ENCODE measurements around the gene HOXA6.

Gene HOXA6

GRCh38 chr7:27172823-27173510 lies 25.4 kb upstream of the HOXA6 start:
- DNase-seq (ENCODE audit: low spot score), result no peak

GRCh38 chr7:27172315-27172774 lies 24.8 kb upstream of the HOXA6 start:
- DNase-seq (ENCODE audit: low spot score), result no peak

GRCh38 chr7:27171637-27172314 lies 24.2 kb upstream of the HOXA6 start:
- DNase-seq (ENCODE audit: low spot score), result no peak

DNA sequence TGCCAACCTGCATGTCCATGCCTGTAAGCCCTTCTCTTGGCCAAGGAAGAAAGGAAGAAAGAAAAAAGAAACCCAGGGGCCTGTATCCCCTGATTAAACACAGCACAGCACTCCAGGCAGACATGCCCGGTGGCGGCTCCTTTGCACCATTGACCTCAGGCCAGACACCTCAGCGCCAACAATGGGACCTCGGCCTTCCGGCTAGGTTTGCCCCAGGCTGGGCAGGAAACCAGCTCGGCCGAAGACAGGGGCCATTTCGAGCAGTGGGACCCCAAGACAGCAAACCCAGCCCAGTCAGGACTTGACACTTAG lies 23.7 kb upstream of the HOXA6 start:
- no peak for DNase-seq (ENCODE audit: low spot score)

GRCh38 chr7:27170426-27171324 lies 23.1 kb upstream of the HOXA6 start:
- DNase-seq (ENCODE audit: low spot score), result no peak

GRCh38 chr7:27169658-27170425 lies 22.3 kb upstream of the HOXA6 start:
- DNase-seq (ENCODE audit: low spot score), result no peak

DNA sequence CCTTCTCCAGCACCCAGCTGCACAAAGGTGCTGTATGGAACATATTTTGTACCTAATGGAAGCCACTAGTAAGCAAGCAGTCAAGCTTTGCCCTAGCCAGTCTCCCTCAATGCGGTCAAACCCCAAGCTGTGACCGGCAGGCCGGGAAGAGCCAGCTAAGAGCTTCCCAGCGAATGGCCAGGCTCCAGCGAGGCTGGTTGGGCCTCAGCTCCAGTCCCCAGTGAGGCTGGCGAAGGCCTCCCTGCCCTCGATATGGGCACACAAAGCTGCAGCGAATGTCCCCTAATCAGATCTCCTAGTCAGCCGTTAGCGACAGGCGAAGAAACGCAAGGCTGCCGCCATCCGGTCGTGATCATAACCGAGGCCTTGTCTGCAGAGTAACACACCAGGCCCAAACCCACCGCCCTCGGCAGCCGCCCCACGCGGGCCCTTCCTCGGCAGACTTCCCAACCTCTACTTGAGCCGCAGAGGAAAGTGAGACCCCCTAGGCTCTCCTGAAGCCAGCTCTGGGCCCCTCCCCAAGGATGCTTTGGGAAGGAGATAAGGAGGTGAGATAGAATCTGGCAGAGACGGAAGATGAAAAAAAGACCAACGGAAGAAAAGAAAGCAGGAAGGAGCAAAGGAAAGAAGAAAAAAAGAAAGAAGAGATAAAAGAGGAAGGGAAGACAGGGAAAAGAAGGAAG lies 20.8 kb upstream of the HOXA6 start:
- DNase-seq (ENCODE audit: low spot score), result no peak

DNA sequence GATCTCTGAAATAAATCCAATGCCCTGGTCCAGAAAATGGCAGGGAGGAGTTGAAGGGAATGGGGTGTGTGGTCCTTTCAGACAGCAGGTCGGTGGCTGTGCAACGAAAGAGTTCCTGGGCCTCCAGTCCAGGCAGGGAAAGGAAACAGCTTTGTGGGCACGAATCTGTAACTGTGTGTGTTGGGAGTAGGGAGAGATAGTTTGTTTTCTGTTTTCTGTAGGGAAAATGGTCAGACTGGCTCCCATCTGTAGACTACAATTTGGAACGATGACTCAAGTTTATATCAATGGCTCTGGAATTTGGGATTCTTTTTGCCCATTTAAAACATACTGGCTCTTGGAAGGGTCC lies 20.3 kb upstream of the HOXA6 start:
- no peak for DNase-seq (ENCODE audit: low spot score)

DNA sequence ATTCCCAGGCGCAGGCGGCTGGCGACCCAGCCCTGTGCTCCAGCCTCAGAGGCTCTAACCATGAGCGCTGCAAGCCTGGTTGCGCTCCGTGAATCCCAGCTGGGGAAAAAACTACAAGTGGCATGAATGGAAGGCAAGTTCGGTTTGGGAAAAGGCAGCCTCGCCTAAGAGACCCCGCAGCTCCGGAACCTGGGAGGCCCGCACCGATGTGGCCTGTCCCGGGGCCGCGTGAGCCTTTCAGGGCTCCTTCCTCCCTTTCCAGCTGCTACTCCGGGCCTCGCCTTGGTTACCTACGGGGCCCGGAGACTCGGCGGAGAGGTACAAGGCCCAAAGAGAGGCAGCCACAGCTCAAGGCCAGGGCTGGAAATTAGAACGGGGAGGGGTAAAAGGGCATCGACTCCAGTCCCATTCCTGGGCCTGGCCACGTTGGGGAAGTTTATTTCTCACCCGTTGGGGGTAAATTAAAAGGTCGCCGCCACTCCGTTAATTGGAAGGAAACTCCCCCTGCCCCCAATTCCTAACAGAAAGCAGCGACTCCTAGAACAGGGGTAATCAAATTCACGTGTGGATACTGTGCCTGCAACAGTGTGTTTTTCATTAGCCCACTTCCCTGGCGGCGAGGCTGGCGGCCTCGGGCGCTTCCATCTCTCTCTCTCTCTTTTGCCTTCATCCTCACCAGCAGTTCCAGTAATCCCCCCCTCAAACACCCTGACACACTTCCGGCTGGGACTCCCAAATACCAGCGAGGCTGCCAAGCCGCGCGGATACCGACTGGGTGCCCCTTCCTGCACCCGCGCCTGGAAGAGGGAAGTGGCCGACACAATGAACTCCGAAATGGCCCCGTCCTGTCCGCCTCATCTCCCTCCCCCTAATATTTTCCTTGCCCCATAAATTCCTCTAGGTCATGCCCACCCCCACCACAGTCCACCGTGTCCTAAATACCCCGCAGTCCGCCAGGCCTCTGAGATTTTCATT lies 19.2 kb upstream of the HOXA6 start:
- no peak for DNase-seq (ENCODE audit: low spot score)

DNA sequence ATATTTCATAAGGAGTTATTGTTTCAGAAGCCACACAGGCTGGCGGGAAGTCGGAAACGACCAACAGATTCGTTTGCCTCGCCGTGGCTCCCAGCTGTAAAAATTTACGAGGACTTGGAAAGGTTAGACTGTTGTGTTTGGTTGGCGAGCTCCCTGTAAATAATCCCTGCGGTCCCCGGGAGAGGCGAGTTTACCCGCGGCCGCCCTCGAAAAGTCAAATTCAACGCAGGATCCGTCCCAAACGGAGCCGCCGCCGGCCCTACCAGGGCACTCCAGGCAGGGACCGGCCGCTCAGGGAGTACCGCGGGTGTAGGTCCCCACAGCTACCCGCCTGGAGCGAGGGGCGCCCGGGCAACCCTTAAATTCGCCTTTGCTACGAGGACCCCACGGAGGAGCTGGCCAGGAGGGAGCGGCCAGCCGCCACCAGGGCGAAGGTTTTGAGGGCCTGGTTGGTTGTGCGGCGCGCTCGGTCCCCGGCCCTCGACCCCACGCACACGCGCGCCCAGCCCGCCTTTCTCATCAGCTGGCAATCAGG lies 18.5 kb upstream of the HOXA6 start:
- no peak for DNase-seq (ENCODE audit: low spot score)

GRCh38 chr7:27165089-27165995 lies 17.8 kb upstream of the HOXA6 start, which contains the start of gene HOXA9:
Gene HOXA9, minus strand, starts transcription at chr7:27165537. Its CDS starts 80 bp downstream, at chr7:27165457.
- no peak for DNase-seq (ENCODE audit: low spot score)

GRCh38 chr7:27164367-27165088 lies 17.0 kb upstream of the HOXA6 start:
- no peak for DNase-seq (ENCODE audit: low spot score)

- no peak for DNase-seq (ENCODE audit: low spot score)
Measured at GRCh38 chr7:27164045-27164366, 16.4 kb upstream of the HOXA6 start.

- DNase-seq (ENCODE audit: low spot score), result no peak
Measured at GRCh38 chr7:27163288-27164044, 15.9 kb upstream of the HOXA6 start.

DNA sequence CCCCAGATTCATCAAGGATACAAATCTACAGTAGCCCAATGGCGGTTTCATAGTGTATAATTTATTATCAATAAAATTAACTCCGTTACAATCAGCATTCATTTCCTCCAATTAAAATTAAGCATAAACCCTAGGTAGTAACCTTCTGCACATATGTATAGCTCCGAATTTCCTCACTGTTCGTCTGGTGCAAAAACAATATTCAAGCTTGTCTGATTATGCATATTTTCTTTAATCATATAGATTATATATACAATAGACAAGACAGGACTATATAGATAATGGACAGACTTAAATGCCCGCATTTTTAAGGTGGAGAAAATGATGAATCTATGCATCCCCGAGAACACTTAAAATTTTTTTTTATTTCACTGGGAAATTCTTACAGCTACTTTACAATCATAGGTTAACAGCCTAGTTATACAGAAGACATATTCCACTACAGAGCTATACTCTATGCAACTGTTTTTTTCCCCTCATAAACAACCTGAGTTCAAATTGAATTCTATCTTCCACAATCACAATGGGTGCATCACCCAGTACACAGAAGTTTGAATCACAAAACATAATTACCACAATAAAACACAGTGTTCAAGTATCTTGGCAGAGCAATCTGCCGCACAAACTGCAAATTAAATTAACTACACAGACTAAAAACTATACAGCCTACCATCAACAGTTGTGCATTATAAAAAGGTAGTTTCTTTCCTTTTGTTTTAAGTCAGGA lies 15.2 kb upstream of the HOXA6 start:
- no peak for DNase-seq (ENCODE audit: low spot score)

- no peak for DNase-seq (ENCODE audit: low spot score)
Measured at GRCh38 chr7:27161721-27162560, 14.4 kb upstream of the HOXA6 start.

All from hematopoietic multipotent progenitor cell treated with erythropoietin and hydrocortisone succinate and interleukin-3 and kit ligand, for 17 days (in vitro differentiated cells).